Prostate gland (tissue), 1 donor: ENCODE results near the gene ANKRD35.

Experiments used
- POLR2A ChIP-seq: fragments of 450-650 bp; IDR thresholded peaks from one replicate; pipeline ENCODE4 v1.6.1; 2016; ENCODE audit warnings: antibody characterized with exemption, mild to moderate bottlenecking
- POLR2AphosphoS5 ChIP-seq: sonication (generic); formaldehyde crosslinking; IDR thresholded peaks from one replicate; pipeline ENCODE4 v1.6.1; 2017; ENCODE audit warnings: antibody characterized with exemption

GRCh38 chr1:145893306-145894055 lies 7.8 kb upstream of the ANKRD35 start:
- no peak for TF ChIP-seq POLR2A
- TF ChIP-seq POLR2AphosphoS5 = no peak
